Osteoblast (primary cell): ENCODE data around the gene SLC12A2. TPM values are rescaled to one million over a fixed set of nuclear protein-coding genes. Genes with fewer than 3 reads are reported as not detected.

Experiments
- DNase-seq: peaks from one replicate; pipeline ENCODE4 v3.0.0; 2011; ENCODE audit warnings: low spot score, mixed read lengths; ENCODE audit not compliant: insufficient read length; ENCODE audit errors: missing footprints
- H2AFZ ChIP-seq: 2 replicates; pipeline ENCODE4 v1.6.0; 2011; ENCODE audit warnings: mild to moderate bottlenecking, low read length
- H3K27ac ChIP-seq: 2 replicates; pipeline ENCODE4 v1.5.1; 2011; ENCODE audit warnings: mild to moderate bottlenecking, low read depth, low read length, moderate library complexity
- H3K27me3 ChIP-seq: 2 replicates; pipeline ENCODE4 v1.6.0; 2012; ENCODE audit warnings: mild to moderate bottlenecking, control low read depth, inconsistent platforms, low read length, moderate library complexity; ENCODE audit not compliant: insufficient read depth
- H3K36me3 ChIP-seq: 2 replicates; pipeline ENCODE4 v1.5.1; 2011; ENCODE audit warnings: mild to moderate bottlenecking, low read length, control low read depth, moderate library complexity; ENCODE audit not compliant: insufficient read depth
- H3K4me1 ChIP-seq: 2 replicates; pipeline ENCODE4 v1.5.1; 2011; ENCODE audit warnings: mild to moderate bottlenecking, low read length, control low read depth, moderate library complexity; ENCODE audit not compliant: insufficient read depth
- H3K4me2 ChIP-seq: 2 replicates; pipeline ENCODE4 v1.6.0; 2011; ENCODE audit warnings: mild to moderate bottlenecking, low read length; ENCODE audit not compliant: insufficient read depth
- H3K4me3 ChIP-seq: fragments of 200-600 bp; sonication (generic); 3 replicates; pipeline ENCODE4 v1.5.1; 2012; ENCODE audit warnings: mild to moderate bottlenecking, low read length, inconsistent platforms; ENCODE audit not compliant: insufficient read depth
- H3K79me2 ChIP-seq: 2 replicates; pipeline ENCODE4 v1.6.0; 2012; ENCODE audit warnings: mild to moderate bottlenecking, low read length, control low read depth, inconsistent platforms; ENCODE audit not compliant: insufficient read depth
- H3K9me3 ChIP-seq: 2 replicates; pipeline ENCODE4 v1.5.1; 2011; ENCODE audit warnings: low read depth, low read length, control low read depth
- H4K20me1 ChIP-seq: 2 replicates; pipeline ENCODE4 v1.6.0; 2012; ENCODE audit warnings: mild to moderate bottlenecking, low read length, control low read depth; ENCODE audit not compliant: insufficient read depth
- total RNA-seq: library from RNA; depleted of rRNA; stranded (reverse); fragments of >200 nt; gene quantifications from 2 replicates; pipeline ENCODE4 v1.2.3, GENCODE V29; 2012
- TF ChIP-seq, protein P1 (sequence below): IDR thresholded peaks from 2 replicates; pipeline ENCODE4 v1.5.1; 2011; ENCODE audit warnings: mild to moderate bottlenecking, low read depth, low read length, moderate library complexity; ENCODE audit errors: extremely low read depth

The SLC12A2 gene
- total RNA-seq, 1 donor = 25.3 TPM

- H3K27ac ChIP-seq = no peak overlapping the region
- no peak overlapping the region for H3K4me2 ChIP-seq
- no peaks in the 10 kb centered on the region for H3K79me2 ChIP-seq
- no peaks in the 10 kb centered on the region for H3K4me1 ChIP-seq
- H3K4me3 ChIP-seq = no peak overlapping the region
- no peak for DNase-seq
- H4K20me1 ChIP-seq = no peaks in the 10 kb centered on the region
- TF ChIP-seq, protein P1, sequence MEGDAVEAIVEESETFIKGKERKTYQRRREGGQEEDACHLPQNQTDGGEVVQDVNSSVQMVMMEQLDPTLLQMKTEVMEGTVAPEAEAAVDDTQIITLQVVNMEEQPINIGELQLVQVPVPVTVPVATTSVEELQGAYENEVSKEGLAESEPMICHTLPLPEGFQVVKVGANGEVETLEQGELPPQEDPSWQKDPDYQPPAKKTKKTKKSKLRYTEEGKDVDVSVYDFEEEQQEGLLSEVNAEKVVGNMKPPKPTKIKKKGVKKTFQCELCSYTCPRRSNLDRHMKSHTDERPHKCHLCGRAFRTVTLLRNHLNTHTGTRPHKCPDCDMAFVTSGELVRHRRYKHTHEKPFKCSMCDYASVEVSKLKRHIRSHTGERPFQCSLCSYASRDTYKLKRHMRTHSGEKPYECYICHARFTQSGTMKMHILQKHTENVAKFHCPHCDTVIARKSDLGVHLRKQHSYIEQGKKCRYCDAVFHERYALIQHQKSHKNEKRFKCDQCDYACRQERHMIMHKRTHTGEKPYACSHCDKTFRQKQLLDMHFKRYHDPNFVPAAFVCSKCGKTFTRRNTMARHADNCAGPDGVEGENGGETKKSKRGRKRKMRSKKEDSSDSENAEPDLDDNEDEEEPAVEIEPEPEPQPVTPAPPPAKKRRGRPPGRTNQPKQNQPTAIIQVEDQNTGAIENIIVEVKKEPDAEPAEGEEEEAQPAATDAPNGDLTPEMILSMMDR = no peak
- no peaks in the 10 kb centered on the region for H3K36me3 ChIP-seq
- no peaks in the 10 kb centered on the region for H3K9me3 ChIP-seq
- no peak overlapping the region for H2AFZ ChIP-seq
- H3K27me3 ChIP-seq = no peaks in the 10 kb centered on the region
Observed at GRCh38 chr5:128040927-128041326, 42.6 kb upstream of the SLC12A2 start.

DNA sequence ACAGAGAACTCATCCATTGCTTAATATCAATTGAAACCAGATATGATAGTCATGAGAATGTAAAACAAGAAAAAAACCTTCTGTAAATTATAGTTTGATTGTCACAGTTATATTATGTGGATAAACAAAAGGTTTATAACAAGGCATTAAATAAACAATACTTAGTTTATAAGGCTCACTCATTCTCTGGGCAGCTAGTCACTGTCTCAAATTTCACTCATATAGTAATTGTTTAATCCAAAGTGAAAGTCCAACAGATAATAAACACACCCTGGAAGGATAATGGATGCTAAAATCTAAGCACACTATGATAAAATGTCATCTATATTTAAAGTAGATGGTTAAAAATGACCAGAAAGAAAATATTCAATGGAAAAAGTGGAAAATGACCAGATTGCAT, 30.8 kb upstream of the SLC12A2 start:
- Histone ChIP-seq H3K4me1 (peaks cover 8% of the 10 kb centered on the region), H3K27ac (no peak overlapping the region), H4K20me1 (peaks cover 2% of the 10 kb centered on the region), H3K27me3 (no peaks in the 10 kb centered on the region), H3K9me3 (no peaks in the 10 kb centered on the region), H3K4me2 (no peak overlapping the region), H3K36me3 (no peaks in the 10 kb centered on the region), H2AFZ (no peak overlapping the region), H3K79me2 (no peaks in the 10 kb centered on the region), H3K4me3 (no peak overlapping the region)
- DNase-seq = no peak
- TF ChIP-seq, protein P1 = no peak

GRCh38 chr5:128053291-128053954, 30.1 kb upstream of the SLC12A2 start:
- Histone ChIP-seq H3K27me3 (no peaks in the 10 kb centered on the region), H3K9me3 (no peaks in the 10 kb centered on the region), H4K20me1 (peaks cover 2% of the 10 kb centered on the region), H3K4me3 (no peak overlapping the region), H3K27ac (no peak overlapping the region), H2AFZ (no peak overlapping the region), H3K4me2 (no peak overlapping the region), H3K79me2 (no peaks in the 10 kb centered on the region), H3K36me3 (no peaks in the 10 kb centered on the region), H3K4me1 (peaks cover 8% of the 10 kb centered on the region)
- TF ChIP-seq, protein P1 = no peak
- DNase-seq = peak; percentile 36

- no peaks in the 10 kb centered on the region for H3K27me3 ChIP-seq
- TF ChIP-seq, protein P1 = no peak
- H3K4me1 ChIP-seq = peaks cover 11% of the 10 kb centered on the region
- H3K4me2 ChIP-seq = no peak overlapping the region
- no peaks in the 10 kb centered on the region for H3K36me3 ChIP-seq
- no peaks in the 10 kb centered on the region for H4K20me1 ChIP-seq
- DNase-seq = no peak
- H3K4me3 ChIP-seq = no peak overlapping the region
- no peaks in the 10 kb centered on the region for H3K9me3 ChIP-seq
- H3K79me2 ChIP-seq = peaks cover 3% of the 10 kb centered on the region
- H3K27ac ChIP-seq = no peak overlapping the region
- H2AFZ ChIP-seq = no peak overlapping the region
Observed at GRCh38 chr5:128060644-128061385, 22.8 kb upstream of the SLC12A2 start.
